Astrocyte (in vitro differentiated cells and primary cell): Measurements from ENCODE around the gene SBF2. TPM values are rescaled to one million over a fixed set of nuclear protein-coding genes. Genes with fewer than 3 reads are reported as not detected.

Experiments used
- DNase-seq: peaks from one replicate; pipeline ENCODE4 v3.0.0-alpha.2; 2010; ENCODE audit warnings: low read depth
- FAIRE-seq: peaks from 2 replicates; lab custom pipeline; 2011; peaks lifted over from hg19 to GRCh38; lab: Jason Lieb, UNC
- H2AFZ ChIP-seq: 2 replicates; pipeline ENCODE4 v1.6.0; 2012; ENCODE audit warnings: low read depth, low read length, inconsistent platforms
- H3K27ac ChIP-seq: 2 replicates; pipeline ENCODE4 v1.5.1; 2011; ENCODE audit warnings: low read depth, low read length, inconsistent platforms
- H3K27me3 ChIP-seq: 2 replicates; pipeline ENCODE4 v1.6.0; 2011; ENCODE audit warnings: low read length, inconsistent platforms; ENCODE audit not compliant: insufficient read depth
- H3K36me3 ChIP-seq: 2 replicates; pipeline ENCODE4 v1.5.1; 2011; ENCODE audit warnings: low read length, inconsistent platforms; ENCODE audit not compliant: insufficient read depth
- H3K4me1 ChIP-seq: 2 replicates; pipeline ENCODE4 v1.5.1; 2011; ENCODE audit warnings: low read length, inconsistent platforms; ENCODE audit not compliant: insufficient read depth
- H3K4me2 ChIP-seq: 2 replicates; pipeline ENCODE4 v1.6.0; 2012; ENCODE audit warnings: low read length, inconsistent platforms
- H3K4me3 ChIP-seq: 2 replicates; pipeline ENCODE4 v1.5.1; 2011; ENCODE audit warnings: low read depth, mild to moderate bottlenecking, low read length, inconsistent platforms; ENCODE audit not compliant: insufficient read depth
- H3K79me2 ChIP-seq: 2 replicates; pipeline ENCODE4 v1.6.0; 2012; ENCODE audit warnings: mild to moderate bottlenecking, low read length, inconsistent platforms; ENCODE audit not compliant: insufficient read depth
- H3K9ac ChIP-seq: 2 replicates; pipeline ENCODE4 v1.6.0; 2012; ENCODE audit warnings: mild to moderate bottlenecking, low read length, inconsistent platforms
- H3K9me3 ChIP-seq: 2 replicates; pipeline ENCODE4 v1.5.1; 2012; ENCODE audit warnings: low read depth, mild to moderate bottlenecking, low read length, inconsistent platforms; ENCODE audit not compliant: insufficient read depth
- H4K20me1 ChIP-seq: 2 replicates; pipeline ENCODE4 v1.6.0; 2012; ENCODE audit warnings: low read length, inconsistent platforms; ENCODE audit not compliant: insufficient read depth
- H3K27ac Mint-ChIP-seq: one replicate; pipeline ENCODE4 v1.8.0; 2021; ENCODE audit warnings: mild to moderate bottlenecking, mixed read lengths; ENCODE audit not compliant: unreplicated experiment
- H3K27me3 Mint-ChIP-seq: one replicate; pipeline ENCODE4 v1.8.0; 2021; ENCODE audit warnings: low read depth, mixed read lengths; ENCODE audit not compliant: unreplicated experiment
- H3K36me3 Mint-ChIP-seq: one replicate; pipeline ENCODE4 v1.8.0; 2021; ENCODE audit warnings: low read depth, mixed read lengths; ENCODE audit not compliant: unreplicated experiment
- H3K4me1 Mint-ChIP-seq: one replicate; pipeline ENCODE4 v1.8.0; 2021; ENCODE audit warnings: low read depth, mixed read lengths; ENCODE audit not compliant: unreplicated experiment
- H3K4me3 Mint-ChIP-seq: one replicate; pipeline ENCODE4 v1.8.0; 2021; ENCODE audit warnings: mild to moderate bottlenecking, moderate library complexity, mixed read lengths; ENCODE audit not compliant: unreplicated experiment
- H3K9me3 Mint-ChIP-seq: one replicate; pipeline ENCODE4 v1.8.0; 2021; ENCODE audit warnings: mild to moderate bottlenecking, mixed read lengths; ENCODE audit not compliant: unreplicated experiment
- EZH2 ChIP-seq: IDR thresholded peaks from 2 replicates; pipeline ENCODE4 v1.6.1; 2012; ENCODE audit warnings: mild to moderate bottlenecking, low read length, inconsistent platforms; ENCODE audit not compliant: insufficient read depth
- total RNA-seq: library from RNA; stranded (reverse); gene quantifications from 2 replicates; pipeline ENCODE4 v1.2.1, GENCODE V29; 2021
- TF ChIP-seq, protein P1 (sequence below): IDR thresholded peaks from 2 replicates; pipeline ENCODE4 v1.5.1; 2011; ENCODE audit warnings: low read depth, mild to moderate bottlenecking, inconsistent platforms, low read length, moderate library complexity; ENCODE audit not compliant: insufficient read depth

SBF2 gene
- total RNA-seq, 1 donor from 2014 or later, result 50.0 TPM

DNA sequence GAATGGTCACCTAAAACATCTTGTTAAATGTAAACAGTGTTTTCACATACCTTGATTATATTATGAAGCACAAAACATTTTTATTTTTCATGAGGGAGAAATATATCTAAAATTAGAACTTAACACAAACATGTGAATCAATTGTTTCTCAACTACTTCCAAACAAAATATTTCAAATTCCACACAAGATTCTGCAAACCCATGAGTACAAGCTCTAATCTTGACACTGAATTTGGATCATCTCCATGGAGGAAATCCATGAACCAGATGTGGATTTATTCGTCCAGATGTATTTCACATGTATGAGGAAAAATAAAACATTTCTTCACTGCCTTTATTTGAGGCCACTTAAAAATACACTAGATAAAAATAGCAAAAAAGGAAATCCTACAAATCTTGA is 184.2 kb downstream of the SBF2 start:
- no peaks in the 10 kb centered on the region for H4K20me1 ChIP-seq
- Mint-ChIP-seq H3K27me3 (no peaks in the 10 kb centered on the region), H3K27ac (no peak overlapping the region), H3K36me3 (no peaks in the 10 kb centered on the region), H3K9me3 (no peaks in the 10 kb centered on the region), H3K4me1 (peaks cover 4% of the 10 kb centered on the region), H3K4me3 (no peak overlapping the region)
- no peak overlapping the region for H3K9ac ChIP-seq
- TF ChIP-seq, protein P1, sequence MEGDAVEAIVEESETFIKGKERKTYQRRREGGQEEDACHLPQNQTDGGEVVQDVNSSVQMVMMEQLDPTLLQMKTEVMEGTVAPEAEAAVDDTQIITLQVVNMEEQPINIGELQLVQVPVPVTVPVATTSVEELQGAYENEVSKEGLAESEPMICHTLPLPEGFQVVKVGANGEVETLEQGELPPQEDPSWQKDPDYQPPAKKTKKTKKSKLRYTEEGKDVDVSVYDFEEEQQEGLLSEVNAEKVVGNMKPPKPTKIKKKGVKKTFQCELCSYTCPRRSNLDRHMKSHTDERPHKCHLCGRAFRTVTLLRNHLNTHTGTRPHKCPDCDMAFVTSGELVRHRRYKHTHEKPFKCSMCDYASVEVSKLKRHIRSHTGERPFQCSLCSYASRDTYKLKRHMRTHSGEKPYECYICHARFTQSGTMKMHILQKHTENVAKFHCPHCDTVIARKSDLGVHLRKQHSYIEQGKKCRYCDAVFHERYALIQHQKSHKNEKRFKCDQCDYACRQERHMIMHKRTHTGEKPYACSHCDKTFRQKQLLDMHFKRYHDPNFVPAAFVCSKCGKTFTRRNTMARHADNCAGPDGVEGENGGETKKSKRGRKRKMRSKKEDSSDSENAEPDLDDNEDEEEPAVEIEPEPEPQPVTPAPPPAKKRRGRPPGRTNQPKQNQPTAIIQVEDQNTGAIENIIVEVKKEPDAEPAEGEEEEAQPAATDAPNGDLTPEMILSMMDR, result no peak
- no peak for TF ChIP-seq EZH2
- no peak overlapping the region for H2AFZ ChIP-seq
- FAIRE-seq (peak; percentile 93), DNase-seq (peak; percentile 59)
- no peaks in the 10 kb centered on the region for H3K27me3 ChIP-seq
- no peaks in the 10 kb centered on the region for H3K9me3 ChIP-seq
- no peak overlapping the region for H3K4me3 ChIP-seq
- no peaks in the 10 kb centered on the region for H3K79me2 ChIP-seq
- no peak overlapping the region for H3K4me2 ChIP-seq
- H3K4me1 ChIP-seq, result no peaks in the 10 kb centered on the region
- H3K36me3 ChIP-seq, result no peaks in the 10 kb centered on the region
- H3K27ac ChIP-seq, result no peak overlapping the region

DNA sequence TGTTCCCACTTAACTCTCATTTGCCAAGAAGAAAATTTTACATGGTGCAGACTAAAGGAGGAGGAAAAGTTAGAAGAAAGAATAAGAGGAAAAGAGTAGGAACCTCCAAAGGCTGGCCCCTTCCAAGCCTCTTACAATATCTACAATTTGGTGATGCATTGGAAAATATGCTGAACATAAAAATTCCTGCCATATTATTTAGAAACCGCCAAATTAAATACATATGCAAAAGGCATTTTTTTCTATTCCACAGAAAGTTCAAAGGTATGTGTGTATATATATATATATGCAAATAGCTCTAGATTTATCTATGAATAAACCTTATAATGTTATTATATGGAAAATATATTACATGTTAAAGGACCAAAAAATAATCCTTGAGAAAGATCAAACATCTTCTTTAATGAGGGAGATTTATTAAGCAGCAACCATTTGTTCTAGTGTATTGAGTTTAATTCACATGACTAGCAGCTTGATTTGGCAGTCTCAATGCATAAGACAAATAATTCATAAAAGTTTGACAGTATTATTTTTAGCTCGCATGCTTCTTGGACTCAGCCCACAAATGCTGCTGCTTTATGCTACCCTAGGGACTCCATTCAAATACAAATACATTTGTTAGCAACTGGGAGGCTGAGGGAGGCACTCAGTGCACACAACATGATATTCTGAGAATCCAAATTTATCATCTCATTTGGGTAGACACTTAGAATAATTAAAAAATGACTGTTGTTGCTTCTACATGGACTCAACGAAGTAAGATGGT is 184.9 kb downstream of the SBF2 start:
- no peaks in the 10 kb centered on the region for H3K27me3 Mint-ChIP-seq
- Histone ChIP-seq H3K4me1 (no peaks in the 10 kb centered on the region), H2AFZ (no peak overlapping the region), H4K20me1 (no peaks in the 10 kb centered on the region), H3K4me2 (no peak overlapping the region), H3K36me3 (no peaks in the 10 kb centered on the region), H3K27me3 (no peaks in the 10 kb centered on the region), H3K9ac (no peak overlapping the region), H3K79me2 (no peaks in the 10 kb centered on the region), H3K27ac (no peak overlapping the region), H3K9me3 (no peaks in the 10 kb centered on the region), H3K4me3 (no peak overlapping the region)
- DNase-seq (peak; percentile 5), FAIRE-seq (peak; percentile 68)
- peaks cover 4% of the 10 kb centered on the region for H3K4me1 Mint-ChIP-seq
- peaks cover 2% of the 10 kb centered on the region for H3K36me3 Mint-ChIP-seq
- H3K27ac Mint-ChIP-seq, result no peak overlapping the region
- TF ChIP-seq EZH2, result no peak
- TF ChIP-seq, protein P1, result no peak
- H3K4me3 Mint-ChIP-seq, result no peak overlapping the region
- no peaks in the 10 kb centered on the region for H3K9me3 Mint-ChIP-seq

DNA sequence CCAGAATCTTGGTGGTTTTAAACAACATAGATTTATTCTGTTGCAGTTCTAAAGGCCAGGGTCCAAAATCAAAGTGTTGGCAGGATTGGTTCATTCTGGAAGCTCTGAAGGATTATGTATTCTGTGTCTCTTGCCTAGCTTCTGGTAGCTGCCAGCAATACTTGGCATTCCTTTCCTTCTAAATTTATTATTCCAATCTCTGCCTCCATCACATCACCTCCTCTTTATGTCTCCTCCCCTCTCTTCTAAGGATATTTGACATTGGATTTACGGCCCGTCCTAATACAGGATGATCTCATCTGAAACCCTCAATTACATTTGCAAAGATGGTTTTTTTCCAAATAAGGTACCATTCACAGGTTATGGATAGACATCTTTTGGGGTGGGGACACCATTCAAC is 186.5 kb downstream of the SBF2 start:
- no peaks in the 10 kb centered on the region for H3K9me3 ChIP-seq
- H3K79me2 ChIP-seq, result no peaks in the 10 kb centered on the region
- H3K27ac ChIP-seq, result no peak overlapping the region
- H3K9ac ChIP-seq, result no peak overlapping the region
- H3K36me3 ChIP-seq, result no peaks in the 10 kb centered on the region
- TF ChIP-seq, protein P1, result no peak
- no peak for TF ChIP-seq EZH2
- Mint-ChIP-seq H3K36me3 (peaks cover 2% of the 10 kb centered on the region), H3K4me1 (peaks cover 4% of the 10 kb centered on the region), H3K27ac (no peak overlapping the region), H3K9me3 (no peaks in the 10 kb centered on the region), H3K4me3 (no peak overlapping the region), H3K27me3 (no peaks in the 10 kb centered on the region)
- no peak overlapping the region for H3K4me3 ChIP-seq
- no peaks in the 10 kb centered on the region for H4K20me1 ChIP-seq
- H2AFZ ChIP-seq, result no peak overlapping the region
- FAIRE-seq (no peak), DNase-seq (no peak)
- H3K27me3 ChIP-seq, result no peaks in the 10 kb centered on the region
- H3K4me1 ChIP-seq, result no peaks in the 10 kb centered on the region
- H3K4me2 ChIP-seq, result no peak overlapping the region
